CD4-positive, alpha-beta T cell treated with Interleukin-10 for 1 hour (primary cell): Measurements from ENCODE around the gene PAM.
"Not testable (repeated sequence)": the region's sequence is repeated elsewhere in the genome, so short reads cannot be mapped to it uniquely, and the experiment has no call there.

ENCODE experiments used
- DNase-seq: peaks from one replicate; pipeline ENCODE4 v3.0.0-alpha.2; 2020

Gene PAM

DNA sequence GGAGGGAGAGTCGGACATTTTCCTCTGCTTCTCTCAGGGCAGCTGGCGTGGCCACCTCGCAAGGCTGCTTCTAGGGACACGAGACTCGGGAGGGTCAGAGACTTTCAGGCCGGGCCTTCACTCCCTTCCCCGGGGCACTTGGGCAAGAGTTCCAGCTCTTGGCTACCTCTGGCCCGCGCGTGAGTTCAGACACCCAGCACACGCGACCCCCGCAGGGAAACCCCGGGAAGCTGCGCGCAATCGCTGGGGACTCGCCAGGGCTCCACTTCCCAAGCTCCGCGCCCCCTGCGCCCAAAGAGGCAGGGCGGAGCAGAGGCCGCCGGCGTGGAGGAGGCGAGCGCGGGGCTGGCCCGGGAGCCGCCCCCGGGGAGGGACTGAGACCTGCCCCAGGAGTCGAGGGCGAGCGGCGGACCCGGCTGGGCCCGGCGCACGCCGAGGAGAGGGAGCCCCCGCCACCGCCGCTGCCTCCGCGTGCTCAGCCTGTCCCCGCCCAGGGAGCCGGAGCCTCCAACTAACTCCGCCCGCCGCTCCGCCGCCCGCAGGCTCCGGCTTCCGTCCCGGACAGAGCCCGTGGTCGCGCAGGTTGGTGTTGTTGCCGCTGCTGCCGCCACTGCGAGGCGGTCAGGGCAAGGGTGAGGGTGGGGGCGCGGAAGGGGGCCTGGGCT lies at the start of gene PAM:
TSS of gene PAM (plus strand) at position 539 of the 665 bp plus-strand sequence. CDS start 110,891 bp downstream, outside the sequence.
- peak; percentile 76 for DNase-seq

DNA sequence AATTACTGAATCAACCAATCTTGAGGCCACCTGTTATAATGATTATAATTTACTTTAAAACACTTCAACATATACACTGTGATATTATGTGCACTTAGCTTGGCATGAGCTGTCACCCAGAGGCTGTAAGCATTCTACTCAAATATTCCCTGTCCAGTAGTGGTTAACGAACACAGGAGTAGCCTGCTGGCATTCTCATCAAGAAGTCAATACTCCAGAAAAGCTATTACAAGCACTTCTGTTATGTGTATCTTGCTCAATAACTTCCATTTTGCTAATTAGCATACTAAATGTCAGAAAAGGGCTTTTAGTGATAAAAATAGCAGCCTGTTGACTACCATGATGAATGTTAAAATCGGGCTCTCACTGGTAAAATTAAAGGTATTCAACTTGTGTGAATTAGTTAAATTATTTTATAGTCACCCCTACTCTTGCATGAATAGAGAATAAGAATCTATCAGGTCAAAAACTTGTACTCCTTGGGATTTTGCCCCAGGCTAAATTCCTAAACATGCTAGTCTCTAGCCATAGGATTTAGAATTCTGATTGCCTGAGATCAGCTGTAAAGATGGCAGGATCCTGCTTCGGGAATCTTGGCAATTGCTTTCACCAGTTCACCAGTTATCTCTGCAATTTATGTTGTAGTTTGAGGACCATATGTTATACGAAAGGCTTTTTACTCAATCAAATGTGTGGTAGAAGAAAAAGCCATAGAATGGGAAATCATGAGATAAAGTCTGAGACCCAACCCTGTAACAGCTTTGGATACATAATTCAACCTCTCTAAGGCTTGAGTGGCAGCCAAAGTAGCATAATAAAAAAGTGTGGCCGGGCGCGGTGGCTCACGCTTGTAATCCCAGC lies 43.4 kb upstream of the PAM start:
- DNase-seq = no peak

DNA sequence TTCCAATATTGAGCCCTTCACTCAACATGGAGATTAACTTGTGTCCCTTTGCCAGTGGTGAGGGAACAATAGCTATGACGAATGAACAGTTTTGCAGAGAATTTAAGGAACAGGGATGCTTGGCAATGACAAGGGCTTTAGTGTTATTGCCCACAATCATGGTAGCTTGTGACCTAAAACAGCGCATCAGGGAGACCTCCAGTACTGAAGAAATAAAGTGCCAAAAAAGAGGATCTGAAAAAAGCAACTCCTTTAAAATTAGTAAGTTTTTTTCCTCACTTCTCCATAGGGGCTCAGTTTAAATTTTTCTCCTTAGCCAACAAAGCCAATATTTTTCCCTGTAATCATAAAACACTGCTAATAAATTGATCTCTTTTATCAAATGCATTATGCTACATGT lies 41.8 kb upstream of the PAM start:
- DNase-seq = no peak

DNA sequence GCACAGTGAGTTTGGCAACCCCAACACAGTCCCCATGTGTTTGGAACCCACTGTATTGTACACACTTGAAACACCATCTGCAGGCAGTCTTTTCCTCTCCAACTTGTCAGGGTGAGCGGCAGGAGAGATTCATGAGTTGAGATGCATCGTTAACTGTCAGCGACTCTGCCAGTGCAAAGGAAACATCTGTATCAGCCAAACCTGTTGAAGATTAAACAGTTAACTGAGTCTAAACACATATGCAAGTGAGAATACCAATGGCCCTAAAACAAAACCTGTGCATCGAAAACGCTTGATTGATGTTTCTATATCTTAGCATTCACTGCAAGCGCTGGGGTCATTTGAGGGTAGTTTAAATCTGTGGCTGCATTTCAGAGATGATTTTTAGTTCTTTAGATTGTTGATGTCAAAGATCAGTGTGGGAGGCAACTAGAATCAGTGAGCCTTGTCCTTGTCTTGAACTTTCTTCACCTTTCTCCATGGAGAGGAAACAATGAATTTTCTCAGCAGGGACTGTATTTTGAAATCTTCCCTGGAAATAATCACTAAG lies 41.3 kb upstream of the PAM start:
- DNase-seq = no peak

DNA sequence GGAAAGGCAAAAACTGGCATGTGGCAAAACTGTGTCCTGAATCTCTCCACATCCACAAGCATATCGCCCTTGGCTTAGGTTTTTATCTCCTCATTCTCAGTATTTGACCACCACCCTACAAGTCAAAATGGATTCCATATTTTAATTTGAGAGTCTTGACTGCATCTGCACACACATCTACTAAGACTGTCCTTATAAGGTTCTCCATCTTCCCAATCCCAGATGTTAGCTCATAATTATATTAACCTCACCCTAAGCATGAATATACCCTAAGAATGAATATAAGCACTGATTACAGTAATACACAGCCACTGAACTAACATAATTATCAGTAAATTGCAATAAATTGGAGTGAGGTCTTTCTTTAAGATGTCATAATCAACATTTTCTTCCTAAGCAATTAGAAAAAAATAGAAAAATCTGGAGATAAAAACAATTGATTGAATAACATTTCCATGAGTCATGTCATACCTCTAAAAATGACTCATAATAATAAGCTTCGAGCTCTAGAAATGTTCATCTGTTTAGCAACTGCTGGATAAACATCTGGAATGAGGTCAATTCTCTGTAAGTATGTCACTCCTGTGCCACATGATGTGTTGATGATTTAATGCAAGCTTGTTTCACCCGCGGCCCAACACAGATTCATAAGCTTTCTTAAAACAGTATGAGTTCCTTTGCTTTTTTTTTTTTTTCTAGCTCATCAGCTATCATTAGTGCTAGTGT lies 39.9 kb upstream of the PAM start:
- DNase-seq = no peak

DNA sequence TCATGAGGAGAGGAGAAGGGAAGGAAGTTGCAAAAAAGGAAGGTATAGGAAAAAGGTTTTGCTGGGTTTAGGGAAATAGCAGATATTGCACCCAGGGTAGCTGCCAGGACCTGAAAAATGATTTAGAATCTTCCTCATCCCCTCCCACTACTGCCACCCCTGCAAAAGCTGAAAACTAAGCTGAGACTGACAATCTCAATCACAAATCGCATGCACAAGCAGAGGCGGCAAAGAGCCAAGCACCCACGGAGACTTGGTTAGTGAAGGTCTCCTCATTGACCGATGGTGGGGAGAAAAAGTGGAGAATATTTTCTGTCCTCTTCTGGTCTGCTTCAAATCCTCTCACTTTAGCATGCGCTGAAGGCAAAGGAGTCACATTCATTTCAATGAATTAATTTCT lies 39.1 kb upstream of the PAM start:
- DNase-seq = no peak

DNA sequence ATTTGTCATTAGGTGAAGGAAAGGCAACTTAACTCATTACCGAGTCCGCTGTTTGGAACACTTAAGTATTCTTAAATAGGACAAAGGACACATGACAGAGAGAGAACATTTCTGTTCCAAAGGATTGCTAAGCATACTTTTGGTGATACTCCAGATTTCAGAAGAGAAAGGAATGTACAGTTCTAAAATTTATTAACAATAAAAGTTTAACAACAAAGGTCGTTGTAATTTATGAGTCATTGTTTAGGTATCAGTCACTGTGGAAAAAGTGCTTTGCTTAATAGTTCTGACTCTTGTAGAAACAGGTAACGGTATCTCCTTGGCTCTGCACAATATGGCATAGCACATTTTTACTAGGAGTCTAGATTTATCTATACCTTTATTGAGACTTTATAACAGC lies 36.3 kb upstream of the PAM start:
- DNase-seq = no peak

DNA sequence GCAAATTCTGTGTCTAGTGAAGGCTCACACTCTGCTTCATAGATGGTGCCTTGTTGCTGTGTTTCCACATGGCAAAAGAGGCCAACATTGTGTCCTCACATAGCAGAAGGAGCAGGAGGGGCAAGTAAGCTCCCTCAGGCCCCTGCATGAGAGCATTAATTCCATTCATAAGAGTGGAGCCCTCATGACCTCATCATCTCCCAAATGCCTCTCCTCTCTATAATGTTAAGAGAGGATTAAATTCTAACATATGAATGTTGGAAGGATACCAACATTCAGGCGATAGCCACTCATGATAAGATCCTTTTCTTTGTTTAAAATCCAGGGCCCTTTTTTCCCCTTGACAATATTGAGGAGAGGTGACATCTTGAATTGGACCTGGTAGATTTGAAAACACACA lies 35.2 kb upstream of the PAM start:
- no peak for DNase-seq

DNA sequence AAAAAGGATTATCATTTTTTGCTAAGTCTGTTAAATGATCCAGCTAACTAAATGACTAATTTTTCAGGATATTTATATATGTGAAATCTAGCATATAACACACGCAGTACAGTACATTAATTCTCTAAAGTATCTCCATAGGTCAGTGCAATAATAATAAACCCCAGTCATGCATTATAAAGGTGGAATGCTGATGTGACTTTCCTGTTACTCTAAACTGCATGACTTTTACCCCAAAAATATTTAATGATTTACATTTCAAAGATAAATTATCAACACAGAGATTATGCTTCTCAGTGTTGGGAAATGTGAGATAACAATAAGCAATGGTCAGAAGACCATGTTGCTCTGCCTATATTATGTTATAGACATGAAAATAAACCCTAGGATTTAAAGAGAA lies 34.1 kb upstream of the PAM start:
- no peak for DNase-seq

DNA sequence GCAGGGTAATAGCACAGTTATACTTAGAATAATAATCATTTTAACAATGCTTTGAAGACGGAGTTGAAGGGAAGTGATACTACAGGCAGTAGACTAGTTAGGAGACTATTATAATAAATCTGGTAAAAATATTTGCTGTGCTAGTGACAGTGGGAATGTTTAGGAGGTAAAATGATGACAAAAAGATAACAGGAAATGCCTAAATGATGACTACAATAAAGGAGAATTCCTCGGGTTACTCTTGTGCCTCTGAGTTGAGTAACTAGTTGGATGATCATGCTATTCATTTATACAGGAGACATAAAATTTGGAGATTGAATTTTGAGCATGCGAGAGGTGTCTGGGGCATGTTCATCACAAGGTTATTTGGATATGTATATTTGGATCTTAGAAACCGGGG lies 32.2 kb upstream of the PAM start:
- DNase-seq = no peak

DNA sequence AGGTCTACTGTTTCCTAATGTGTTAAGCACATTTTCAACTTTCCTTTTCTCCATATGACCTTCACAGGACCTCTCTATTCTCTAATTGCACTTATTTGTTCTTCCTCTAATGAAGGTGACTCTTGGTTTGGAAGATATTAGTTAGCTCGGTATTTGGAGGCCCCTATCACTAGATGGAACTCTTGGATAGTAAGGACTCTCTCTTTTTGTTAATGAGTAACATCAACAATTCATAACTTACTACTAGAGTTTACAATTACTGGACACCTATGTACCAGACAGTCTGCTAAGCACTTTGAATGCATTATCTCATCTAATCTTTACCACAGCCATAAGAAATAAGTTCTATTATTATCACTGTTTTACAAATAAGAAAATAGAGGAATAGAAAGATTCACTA lies 23.4 kb upstream of the PAM start:
- no peak for DNase-seq

DNA sequence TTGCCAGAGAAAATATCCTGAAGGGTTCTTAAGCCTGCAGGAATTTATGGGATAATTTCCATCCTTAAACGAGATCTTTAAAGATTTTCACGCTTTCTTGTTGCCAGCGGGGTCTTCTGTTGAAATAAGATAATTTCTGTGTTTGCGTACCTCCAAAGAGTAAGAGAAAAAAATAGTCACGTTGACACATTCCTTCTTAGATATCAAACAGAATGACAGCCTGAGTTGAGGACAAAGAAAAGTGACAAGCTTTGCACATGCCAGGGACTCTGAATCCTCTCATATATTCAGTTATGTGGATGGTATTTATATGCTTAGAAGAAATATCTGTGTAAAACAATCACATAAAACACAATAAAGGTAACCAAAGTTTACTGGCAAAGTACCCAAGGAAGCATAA lies 21.6 kb upstream of the PAM start:
- DNase-seq = no peak

DNA sequence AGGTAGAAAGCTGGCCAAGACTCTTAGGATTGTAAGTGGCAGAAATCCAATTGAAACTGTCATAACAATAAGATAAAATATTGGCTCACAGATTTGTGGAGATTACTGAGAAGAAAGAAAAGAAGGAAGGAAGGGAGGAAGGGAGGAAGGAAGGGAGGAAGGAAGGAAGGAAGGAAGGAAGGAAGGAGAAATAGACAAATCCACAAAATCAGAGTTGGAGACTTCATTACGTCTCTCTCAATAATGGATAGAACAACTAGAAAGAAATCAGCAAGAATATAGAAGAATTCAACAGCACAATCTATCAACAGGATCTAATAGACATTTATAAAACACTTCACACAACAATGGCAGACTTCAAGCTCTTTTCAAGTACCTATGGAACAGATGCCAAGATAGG lies 17.9 kb upstream of the PAM start:
- DNase-seq = no peak

DNA sequence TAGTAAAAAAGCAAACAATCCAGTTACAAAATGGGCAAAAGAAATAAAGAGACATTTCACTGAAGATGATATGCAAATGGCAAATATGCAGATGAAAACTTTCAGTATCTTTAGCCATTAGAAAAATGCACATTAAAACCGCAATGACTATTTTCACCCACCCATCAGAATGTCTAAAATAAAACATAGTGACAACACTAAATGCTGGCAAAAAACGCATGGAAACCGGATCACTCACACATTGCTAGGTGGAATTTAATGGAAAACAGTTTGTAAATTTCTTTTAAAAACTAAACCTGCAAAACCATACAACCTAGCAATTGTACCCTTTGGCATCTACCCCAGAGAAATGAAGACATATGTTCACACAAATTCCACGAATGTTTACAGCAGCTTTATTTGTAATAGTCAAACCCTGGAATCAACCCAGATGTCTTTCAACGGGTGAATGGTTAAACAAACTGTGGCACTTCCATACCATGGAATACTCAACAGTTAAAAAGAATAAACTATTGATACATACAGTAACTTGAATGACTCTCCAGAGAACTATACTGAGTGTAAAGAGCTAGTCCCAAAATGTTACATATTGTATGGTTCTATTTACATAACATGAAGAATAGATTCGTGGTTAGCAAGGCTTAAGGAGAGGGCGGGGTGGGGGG lies 17.2 kb upstream of the PAM start:
- DNase-seq = no peak

DNA sequence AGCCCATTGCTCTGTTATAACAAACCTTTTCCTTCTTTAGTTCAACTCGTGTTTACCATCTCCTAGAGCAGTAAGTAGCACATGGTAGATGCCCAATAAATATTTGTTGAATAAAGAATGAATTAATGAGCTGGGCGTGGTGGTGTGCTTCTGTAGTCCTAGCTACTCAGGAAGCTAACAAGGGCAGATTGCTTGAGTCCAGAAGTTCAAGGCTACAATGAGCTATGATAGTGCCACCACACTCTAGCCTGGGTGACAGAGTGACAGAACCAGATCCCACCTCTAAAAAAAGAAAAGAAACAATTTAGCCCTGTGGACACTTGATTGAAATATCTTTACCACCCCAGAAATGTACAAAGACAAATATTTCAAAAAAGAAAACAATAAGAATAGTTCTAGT lies 14.6 kb upstream of the PAM start:
- DNase-seq = no peak

DNA sequence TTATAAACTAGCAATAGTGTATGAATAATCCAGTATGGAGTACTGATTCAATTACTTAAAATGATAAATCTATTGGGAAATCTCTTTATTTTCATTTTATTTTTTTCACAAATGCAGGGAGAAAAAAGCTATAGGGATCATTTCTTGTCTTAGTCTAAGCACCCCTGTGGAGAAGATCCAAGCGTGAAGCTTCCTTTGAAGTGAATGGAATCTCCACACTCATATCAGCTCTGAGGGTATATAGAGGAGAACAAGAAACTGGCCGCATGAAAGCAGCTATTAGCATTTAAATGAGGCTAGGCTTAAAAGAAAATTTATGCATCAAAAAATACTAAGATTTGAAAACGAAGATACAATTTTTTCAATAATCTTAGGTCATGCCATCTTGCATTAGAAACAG lies 12.9 kb upstream of the PAM start:
- no peak for DNase-seq

DNA sequence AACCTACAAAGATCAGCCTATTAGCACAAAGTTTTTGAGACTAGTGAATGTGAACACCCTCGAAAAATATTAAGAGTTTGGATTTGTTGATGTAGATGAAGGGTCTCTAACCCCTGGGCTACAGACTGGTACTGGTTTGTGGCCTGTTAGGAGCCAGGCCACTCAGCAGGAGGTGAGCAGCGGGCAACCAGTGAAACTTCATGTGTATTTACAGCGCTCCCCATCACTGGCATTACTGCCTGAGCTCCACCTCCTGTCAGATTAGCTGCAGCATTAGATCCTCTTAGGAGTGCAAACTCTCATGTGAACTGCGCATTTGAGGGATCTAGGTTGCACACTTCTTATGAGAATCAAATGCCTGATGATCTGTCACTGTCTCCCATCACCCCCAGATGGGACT lies 11.2 kb upstream of the PAM start:
- DNase-seq = no peak

DNA sequence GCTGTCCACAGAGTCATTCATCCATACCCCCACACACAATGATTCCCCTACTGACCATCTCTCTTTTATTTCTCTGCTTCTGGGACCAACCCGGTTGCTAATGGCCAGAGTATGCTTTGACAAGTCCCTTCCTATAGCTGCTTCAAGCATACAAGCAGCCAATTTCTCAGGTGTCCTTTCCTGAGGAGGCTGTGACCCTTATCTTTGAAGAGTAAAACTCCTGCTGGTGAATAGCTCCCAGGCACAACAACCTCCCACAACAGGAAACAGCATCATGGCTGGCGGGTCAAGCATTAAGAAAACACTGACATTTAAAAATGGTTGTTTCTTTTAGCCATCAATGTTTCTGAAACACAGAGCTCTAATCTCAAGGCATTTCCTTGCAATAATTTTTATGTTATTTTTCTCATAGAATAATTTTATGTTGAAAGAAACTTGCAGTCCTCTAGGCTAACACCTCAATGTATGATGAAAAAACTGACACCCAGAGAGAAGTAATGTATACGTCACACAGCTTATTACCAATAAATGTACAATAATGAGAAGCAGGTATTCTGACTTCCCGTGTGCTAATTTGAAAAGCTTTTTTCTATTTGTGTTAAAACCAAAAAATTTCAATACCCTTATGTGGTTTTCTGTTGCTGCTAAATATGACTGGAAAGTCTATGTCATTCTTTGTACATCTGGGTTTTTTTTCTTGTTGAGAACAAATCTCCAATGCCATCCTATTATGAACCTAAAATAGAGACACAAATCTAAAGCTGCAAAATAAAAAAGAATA lies 7.5 kb upstream of the PAM start:
- no peak for DNase-seq

DNA sequence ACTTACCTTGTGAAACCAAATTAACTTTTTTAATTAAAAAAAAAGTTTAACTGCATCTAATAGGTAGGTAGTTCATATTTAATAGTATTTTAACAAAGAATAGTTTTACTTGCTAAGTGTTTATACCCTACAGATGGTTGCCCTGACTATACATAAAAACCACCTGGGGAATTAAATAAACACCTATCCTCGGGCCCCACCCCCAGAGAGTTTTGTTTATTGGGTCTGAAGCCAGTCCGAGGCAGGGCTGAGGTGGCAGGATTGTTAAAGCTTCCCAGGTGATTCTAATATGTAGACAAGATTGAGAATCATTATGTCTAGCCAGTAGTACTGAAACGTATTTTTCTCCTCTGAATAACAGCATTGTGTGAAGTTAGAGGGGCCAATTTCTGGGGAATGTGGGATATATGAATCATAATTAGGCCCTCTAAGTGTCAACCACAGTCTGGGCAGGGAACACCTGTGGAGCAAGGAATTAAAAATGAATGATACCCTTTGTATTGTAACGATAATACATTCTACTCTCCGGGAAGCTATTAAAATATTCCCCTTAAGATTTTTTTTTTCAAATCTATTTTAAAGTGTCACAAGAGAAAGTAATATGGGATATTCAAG lies 5.6 kb upstream of the PAM start:
- DNase-seq = no peak

DNA sequence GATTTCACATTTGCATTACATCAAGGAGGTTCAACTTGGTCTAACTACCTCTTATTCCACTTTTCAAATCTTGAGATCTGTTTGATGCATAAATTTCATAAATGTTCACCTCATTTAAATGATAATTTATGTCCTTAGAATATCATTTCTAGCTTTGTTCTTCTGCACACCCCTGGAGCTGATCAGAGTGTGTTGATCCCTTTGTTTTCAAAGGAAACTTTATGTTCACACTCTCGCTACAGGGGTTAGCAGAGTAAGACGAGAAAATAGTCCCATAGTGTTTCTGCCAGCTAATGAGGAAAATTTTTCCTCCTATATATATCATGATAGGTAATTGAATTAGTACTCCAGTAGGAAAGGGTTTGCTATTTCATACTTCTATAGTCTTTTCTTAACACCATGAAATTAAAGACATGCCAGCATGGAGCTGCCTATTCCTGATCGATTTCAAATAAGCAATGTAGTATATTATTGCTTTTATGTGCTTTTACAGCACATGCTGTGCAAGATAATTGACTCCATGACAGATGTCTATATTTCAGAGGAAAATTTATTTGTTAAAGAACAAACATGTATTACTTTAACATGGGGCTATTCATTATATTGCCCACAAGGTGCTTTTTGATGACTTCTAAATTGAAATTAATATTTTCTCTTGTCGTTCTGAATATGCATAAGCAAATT lies 4.8 kb upstream of the PAM start:
- no peak for DNase-seq

DNA sequence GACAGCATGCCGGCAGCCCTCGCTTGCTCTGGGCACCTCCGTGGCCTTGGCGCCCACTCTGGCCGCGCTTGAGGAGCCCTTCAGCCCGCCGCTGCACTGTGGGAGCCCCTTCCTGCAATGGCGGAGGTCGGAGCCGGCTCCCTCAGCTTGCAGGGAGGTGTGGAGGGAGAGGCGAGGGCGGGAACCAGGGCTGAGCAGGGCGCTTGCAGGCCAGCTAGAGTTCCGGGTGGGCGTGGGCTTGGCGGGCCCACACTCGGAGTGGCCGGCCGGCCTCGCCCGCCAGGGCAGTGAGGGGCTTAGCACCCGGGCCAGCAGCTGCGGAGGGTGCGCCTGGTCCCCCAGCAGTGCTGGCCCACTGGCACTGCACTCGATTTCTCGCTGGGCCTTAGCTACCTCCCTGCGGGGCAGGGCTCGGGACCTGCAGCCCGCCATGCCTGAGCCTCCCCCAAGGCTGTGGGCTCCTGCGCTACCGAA lies 3.2 kb upstream of the PAM start:
- not testable (repeated sequence) for DNase-seq
